Kidney (tissue), 14 donors: ENCODE data around the gene CEP63. TPM values are rescaled to one million over a fixed set of nuclear protein-coding genes. Genes with fewer than 3 reads are reported as not detected.

Experiments
- DNase-seq, 5 donors: peaks; one replicate each; pipeline ENCODE4 v3.0.0-alpha.2; 2013 to 2020
- FAIRE-seq: peaks from 2 replicates; lab custom pipeline; 2012; peaks lifted over from hg19 to GRCh38; lab: Jason Lieb, UNC
- H3K27ac ChIP-seq, 2 donors: one replicate each; pipeline ENCODE4 v1.7.0; 2013; ENCODE audit warnings: low read depth in 2 of 2, low read length in 2 of 2, inconsistent platforms in 1 of 2
- H3K27me3 ChIP-seq: one replicate; pipeline ENCODE4 v1.7.1; 2013; ENCODE audit warnings: low read length, inconsistent platforms; ENCODE audit not compliant: control insufficient read depth, insufficient read depth
- H3K36me3 ChIP-seq, 3 donors: one replicate each; pipeline versions ENCODE4 v1.7.0 to v1.7.1; 2013; ENCODE audit warnings: low read length in 3 of 3, control low read depth in 1 of 3, inconsistent platforms in 1 of 3; ENCODE audit not compliant: insufficient read depth in 3 of 3, control insufficient read depth in 2 of 3
- H3K4me1 ChIP-seq, 3 donors: one replicate each; pipeline versions ENCODE4 v1.7.0 to v1.7.1; 2013; ENCODE audit warnings: low read length in 3 of 3, inconsistent platforms in 1 of 3, low read depth in 1 of 3; ENCODE audit not compliant: control insufficient read depth in 2 of 3, insufficient read depth in 2 of 3
- H3K4me3 ChIP-seq, 3 donors: one replicate each; pipeline versions ENCODE4 v1.7.0 to v1.8.1; 2013; ENCODE audit warnings: low read length in 3 of 3, control low read depth in 1 of 3, inconsistent platforms in 1 of 3
- H3K9ac ChIP-seq, 3 donors: one replicate each; pipeline versions ENCODE4 v1.7.0 to v1.7.1; 2013; ENCODE audit warnings: low read length in 3 of 3, control low read depth in 1 of 3, inconsistent platforms in 1 of 3
- H3K9me3 ChIP-seq, 3 donors: one replicate each; pipeline versions ENCODE4 v1.7.0 to v1.7.1; 2013; ENCODE audit warnings: low read length in 3 of 3, control low read depth in 1 of 3, inconsistent platforms in 1 of 3; ENCODE audit not compliant: control insufficient read depth in 2 of 3, insufficient read depth in 1 of 3
- intact Hi-C: fragments of 100-400 bp; cut with DNase I; formaldehyde crosslinking; loops from one replicate; pipeline ENCODE4 v1.11.1; 2022
- polyA plus RNA-seq: library from polyadenylated mRNA; stranded (reverse); fragments of 350-450 nt; fragmentation: Illumina TruSeq; extraction: RNeasy Lipid Tissue Mini Kit (QIAGEN cat#74804); gene quantifications from one replicate; pipeline ENCODE4 v1.2.3, GENCODE V29; 2014; ENCODE audit warnings: low read depth, low replicate concordance; ENCODE audit not compliant: insufficient read depth
- total RNA-seq: library from RNA; stranded (reverse); fragmentation: NEBNext Ultra II Directional; extraction: Animal tissue kit (Norgen Biotek cat#: 25700); gene quantifications from one replicate; pipeline ENCODE4 v1.2.1, GENCODE V29; 2021
- TF ChIP-seq, protein P1 (sequence below): IDR thresholded peaks from 3 replicates; pipeline ENCODE4 v1.5.1; 2012; ENCODE audit warnings: mild to moderate bottlenecking, moderate library complexity, borderline replicate concordance; ENCODE audit not compliant: insufficient read depth; ENCODE audit errors: extremely low read depth
- donor health status: control.
- donor health status: control.
- donor health status: control.
- donor health status: control.
- donor health status: control.
- donor health status: DM: yes; HTN: yes; CAD: no.
- donor health status: Normal renal cell carcinoma (clear cell type).

Gene CEP63
- total and polyA plus RNA-seq, 2 donors from 2014 or later = 19.2 to 19.6 TPM

DNA sequence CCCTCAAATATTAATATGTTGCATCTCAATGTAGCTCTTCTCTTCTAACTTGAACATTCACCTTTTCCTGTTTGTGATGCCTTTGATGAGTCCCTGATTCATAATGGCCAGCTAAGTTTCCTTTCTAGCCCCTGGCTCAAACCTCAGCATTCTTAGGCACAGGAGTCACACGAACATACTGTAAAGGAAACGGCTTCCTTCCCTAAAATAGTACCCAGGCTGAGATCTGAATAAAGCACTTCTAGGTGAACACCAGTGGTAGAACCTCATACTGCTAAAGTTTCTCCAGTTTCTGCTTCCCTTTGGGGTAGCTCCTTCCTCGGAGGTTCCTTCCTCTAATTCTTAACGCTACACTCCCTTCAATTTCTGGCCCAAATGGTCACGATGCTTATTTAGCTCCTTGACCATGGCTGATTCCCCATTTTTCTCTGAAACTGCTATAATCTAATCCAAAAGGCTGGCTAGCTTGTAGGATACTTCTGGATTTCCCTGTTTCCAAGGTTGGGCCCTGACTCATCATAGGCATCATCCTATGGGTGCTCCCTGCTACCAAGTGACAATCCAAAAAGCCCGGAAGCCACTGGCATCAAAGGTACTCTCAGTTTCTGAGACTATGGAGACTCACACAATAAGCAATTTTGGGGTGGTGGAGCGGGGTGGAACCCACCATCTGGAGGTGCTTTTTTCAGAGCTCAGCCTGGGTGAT is 2.5 kb upstream of the CEP63 start:
- TF ChIP-seq, protein P1, sequence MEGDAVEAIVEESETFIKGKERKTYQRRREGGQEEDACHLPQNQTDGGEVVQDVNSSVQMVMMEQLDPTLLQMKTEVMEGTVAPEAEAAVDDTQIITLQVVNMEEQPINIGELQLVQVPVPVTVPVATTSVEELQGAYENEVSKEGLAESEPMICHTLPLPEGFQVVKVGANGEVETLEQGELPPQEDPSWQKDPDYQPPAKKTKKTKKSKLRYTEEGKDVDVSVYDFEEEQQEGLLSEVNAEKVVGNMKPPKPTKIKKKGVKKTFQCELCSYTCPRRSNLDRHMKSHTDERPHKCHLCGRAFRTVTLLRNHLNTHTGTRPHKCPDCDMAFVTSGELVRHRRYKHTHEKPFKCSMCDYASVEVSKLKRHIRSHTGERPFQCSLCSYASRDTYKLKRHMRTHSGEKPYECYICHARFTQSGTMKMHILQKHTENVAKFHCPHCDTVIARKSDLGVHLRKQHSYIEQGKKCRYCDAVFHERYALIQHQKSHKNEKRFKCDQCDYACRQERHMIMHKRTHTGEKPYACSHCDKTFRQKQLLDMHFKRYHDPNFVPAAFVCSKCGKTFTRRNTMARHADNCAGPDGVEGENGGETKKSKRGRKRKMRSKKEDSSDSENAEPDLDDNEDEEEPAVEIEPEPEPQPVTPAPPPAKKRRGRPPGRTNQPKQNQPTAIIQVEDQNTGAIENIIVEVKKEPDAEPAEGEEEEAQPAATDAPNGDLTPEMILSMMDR = no peak
- Histone ChIP-seq H3K36me3 (peaks cover 9 to 25% (median 14%) of the 10 kb centered on the region in 3 donors), H3K9ac (peak overlapping the region in 1 of 3 donors; percentile 31), H3K27me3 (no peaks in the 10 kb centered on the region), H3K9me3 (no peaks in the 10 kb centered on the region), H3K4me1 (peaks cover 7 to 18% (median 15%) of the 10 kb centered on the region in 3 donors), H3K27ac (no peak overlapping the region), H3K4me3 (peak overlapping the region in 1 of 3 donors; percentile 88)
- DNase-seq (no peak), FAIRE-seq (no peak)
- intact Hi-C loops = no loop called here

DNA sequence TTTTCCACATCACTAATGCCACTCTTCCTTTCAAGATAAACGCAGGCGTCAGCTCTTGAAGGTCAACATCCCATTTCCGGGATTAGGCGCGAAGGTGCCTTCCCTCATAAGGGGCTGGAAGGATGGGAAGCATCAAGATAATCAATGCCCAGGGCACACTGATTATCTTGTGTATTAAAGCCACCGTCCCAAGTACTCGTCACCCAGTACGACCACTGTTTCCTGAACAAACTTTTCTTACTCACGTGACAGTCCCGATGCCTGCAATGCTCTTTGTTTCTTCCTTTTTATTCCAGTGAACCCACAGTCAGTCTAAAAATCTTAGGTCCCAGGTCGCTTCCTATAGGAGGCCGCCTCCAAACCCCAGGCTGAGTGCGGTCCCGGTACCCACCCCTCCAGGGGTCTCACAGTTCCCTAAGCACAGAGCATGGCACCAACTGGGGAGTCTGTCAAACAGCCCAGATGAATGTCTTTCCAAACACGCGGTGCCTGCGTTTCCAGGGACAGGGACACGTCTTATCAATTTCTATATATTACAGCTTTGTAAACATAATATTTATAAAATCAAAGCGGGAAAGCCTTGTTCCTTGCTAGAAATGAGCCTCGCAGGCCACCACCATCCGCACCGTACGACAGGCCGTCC is 661 bp upstream of the CEP63 start:
- Histone ChIP-seq H3K4me1 (peaks cover 7 to 8% (median 8%) of the 10 kb centered on the region in 3 donors), H3K27me3 (no peaks in the 10 kb centered on the region), H3K9me3 (no peaks in the 10 kb centered on the region), H3K9ac (peak overlapping the region; percentile 68 to 98 (median 68)), H3K27ac (peak overlapping the region; percentile 83 to 97), H3K4me3 (peak overlapping the region; percentile 88 to 98 (median 98)), H3K36me3 (peaks cover 9 to 24% (median 14%) of the 10 kb centered on the region in 3 donors)
- TF ChIP-seq, protein P1 = no peak
- FAIRE-seq = no peak
- intact Hi-C loops = no loop called here
- DNase-seq = peak in 1 of 5 donors; percentile 64

DNA sequence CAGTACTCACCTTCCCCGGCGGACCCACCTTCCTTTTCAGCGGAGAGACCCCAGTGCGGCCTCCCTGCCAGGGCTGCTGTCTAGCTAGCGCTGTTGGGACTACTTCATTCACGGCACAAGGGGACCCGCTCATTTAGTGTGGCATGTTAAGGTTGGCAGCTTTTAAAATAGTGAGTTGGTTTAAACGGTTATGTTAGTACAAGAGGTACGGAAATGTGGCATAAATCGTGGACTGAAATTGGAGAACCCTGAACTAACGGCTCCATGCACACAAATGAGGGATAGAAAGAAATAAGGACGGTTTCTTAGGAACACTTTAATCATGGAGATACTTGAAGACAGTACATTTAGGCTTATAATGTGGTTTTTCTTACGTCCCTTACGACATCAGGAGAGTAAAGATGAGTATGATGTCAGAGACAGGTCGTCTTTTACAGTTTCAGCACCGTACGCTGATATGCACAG is 752 bp downstream of the CEP63 start:
- Histone ChIP-seq H3K36me3 (peaks cover 3 to 9% (median 4%) of the 10 kb centered on the region in 3 donors), H3K9ac (peak overlapping the region; percentile 68 to 85 (median 85)), H3K4me3 (peak overlapping the region; percentile 88 to 98 (median 88)), H3K9me3 (no peaks in the 10 kb centered on the region), H3K4me1 (peaks cover 5 to 8% (median 7%) of the 10 kb centered on the region in 3 donors), H3K27me3 (no peaks in the 10 kb centered on the region), H3K27ac (peak overlapping the region; percentile 83 to 97)
- FAIRE-seq (no peak), DNase-seq (peak in 2 of 5 donors; percentile 58 to 66)
- intact Hi-C loops = no loop called here
- TF ChIP-seq, protein P1 = no peak
